ENCODE results near the gene NCKAP1. TPM values are rescaled to one million over a fixed set of nuclear protein-coding genes. Genes with fewer than 3 reads are reported as not detected.

The NCKAP1 gene
- total RNA-seq, 1 experiment from 2014 or later, result 76.2 TPM

DNA sequence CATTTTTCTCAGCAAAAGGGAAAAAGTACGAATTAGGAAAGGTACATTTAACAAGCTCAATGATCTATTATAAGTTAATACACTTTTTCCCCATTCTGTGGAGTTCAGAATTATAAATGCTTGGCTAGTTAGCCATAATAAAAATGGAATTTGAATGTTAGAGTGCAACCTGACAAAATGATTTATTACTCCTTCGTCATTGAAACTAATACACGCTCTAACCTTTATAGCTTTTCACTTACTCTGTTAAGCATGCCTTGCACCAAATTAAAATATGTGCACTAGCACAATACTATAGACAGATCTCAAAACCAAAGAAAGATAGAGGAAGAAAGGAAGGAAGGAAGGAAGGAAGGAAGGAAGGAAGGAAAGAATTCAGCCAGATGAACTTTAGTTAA, 125.7 kb downstream of the NCKAP1 start:
- Histone ChIP-seq H3K36me3 (ENCODE audit: low read depth, low read length) (peaks cover 10% of the 10 kb centered on the region; the same call in 1 of the 2 replicates), H3K79me2 (ENCODE audit: low read length) (no peaks in the 10 kb centered on the region), H3F3A (ENCODE audit: low read length, unreplicated experiment) (no peaks in the 10 kb centered on the region), H2AFZ (ENCODE audit: low read length) (no peak overlapping the region), H3K27ac (ENCODE audit: low read length) (no peak overlapping the region), H3K4me3 (ENCODE audit: low read length) (no peak overlapping the region), H3K4me2 (ENCODE audit: low read length) (no peak overlapping the region), H3K9me2 (replicated peaks; ENCODE audit: low read length) (no peaks in the 10 kb centered on the region), H3K4me1 (ENCODE audit: insufficient read depth, low read length) (peaks cover 18% of the 10 kb centered on the region), H3K9ac (ENCODE audit: low read length) (no peak overlapping the region), H3K9me3 (ENCODE audit: low read length) (no peaks in the 10 kb centered on the region), H4K20me1 (ENCODE audit: low read length) (no peaks in the 10 kb centered on the region), H3K27me3 (ENCODE audit: low read length) (no peaks in the 10 kb centered on the region)
- CTCF ChIA-PET, result no interaction called here
- BruUV-seq (replicated peaks), result no TSS peak
- DNase-seq, result no peak
- POLR2A ChIA-PET (ENCODE audit: unreplicated experiment), result no interaction called here
- TF ChIP-seq CTCF (conservative IDR thresholded peaks at IDR 0.05; ENCODE audit: low read depth, low read length), result no peak
- TF ChIP-seq EZH2phosphoT487 (IDR thresholded peaks at IDR 0.05; ENCODE audit: borderline replicate concordance, low read length), result no peak
- TF ChIP-seq EZH2 (IDR thresholded peaks at IDR 0.05; ENCODE audit: low read length, unreplicated experiment), result no peak
- ATAC-seq, result no peak
- intact Hi-C loops (cut with micrococcal nuclease), result no loop called here

DNA sequence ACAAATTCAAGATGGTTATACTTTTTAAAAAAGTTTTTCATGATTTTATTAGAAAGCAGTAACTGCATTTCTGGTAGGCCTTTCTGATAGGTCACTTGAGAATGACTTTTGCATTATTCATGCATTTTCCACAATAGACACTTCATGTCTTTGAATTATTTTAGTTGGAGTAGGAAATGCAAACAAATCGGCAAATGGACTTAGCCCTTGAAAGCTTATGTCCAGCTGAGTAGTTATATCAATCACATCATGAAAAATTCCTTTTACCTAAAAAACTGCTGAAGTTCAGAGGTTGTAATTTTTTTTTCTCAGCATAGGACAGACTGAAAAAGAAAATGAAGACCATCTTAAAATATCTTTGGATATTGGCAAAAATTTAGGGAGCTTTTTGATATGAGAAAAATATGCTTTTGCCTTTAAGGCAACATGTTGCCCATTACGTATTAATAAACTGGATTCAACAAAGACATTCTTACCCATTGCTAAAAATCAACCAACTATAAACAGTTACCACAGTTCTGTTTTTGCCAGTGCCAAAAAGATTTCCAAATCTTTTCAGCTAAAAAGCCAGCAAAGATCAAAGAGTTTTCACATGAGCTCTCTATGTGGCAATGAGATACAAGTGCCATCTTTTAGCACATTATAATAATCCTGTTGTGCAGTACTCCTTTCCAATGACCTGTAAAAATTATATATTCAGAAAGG, 126.3 kb downstream of the NCKAP1 start:
- BruUV-seq (replicated peaks), result no TSS peak
- ATAC-seq (no peak), DNase-seq (no peak)
- no peaks in the 10 kb centered on the region for H3K9me3 ChIP-seq (ENCODE audit: low read length)
- no peak overlapping the region for H3K27ac ChIP-seq (ENCODE audit: low read length)
- H3K4me1 ChIP-seq (ENCODE audit: insufficient read depth, low read length), result peaks cover 18% of the 10 kb centered on the region
- H4K20me1 ChIP-seq (ENCODE audit: low read length), result no peaks in the 10 kb centered on the region
- H3K9me2 ChIP-seq (replicated peaks; ENCODE audit: low read length), result no peaks in the 10 kb centered on the region
- intact Hi-C loops (cut with micrococcal nuclease), result no loop called here
- H3K79me2 ChIP-seq (ENCODE audit: low read length), result no peaks in the 10 kb centered on the region
- H3F3A ChIP-seq (ENCODE audit: low read length, unreplicated experiment), result no peaks in the 10 kb centered on the region
- H3K27me3 ChIP-seq (ENCODE audit: low read length), result no peaks in the 10 kb centered on the region
- no peak overlapping the region for H3K4me3 ChIP-seq (ENCODE audit: low read length)
- H3K4me2 ChIP-seq (ENCODE audit: low read length), result no peak overlapping the region
- peaks cover 7% of the 10 kb centered on the region; the same call in 1 of the 2 replicates for H3K36me3 ChIP-seq (ENCODE audit: low read depth, low read length)
- TF ChIP-seq CTCF (conservative IDR thresholded peaks at IDR 0.05; ENCODE audit: low read depth, low read length) (no peak), EZH2 (IDR thresholded peaks at IDR 0.05; ENCODE audit: low read length, unreplicated experiment) (no peak), EZH2phosphoT487 (IDR thresholded peaks at IDR 0.05; ENCODE audit: borderline replicate concordance, low read length) (no peak)
- ChIA-PET POLR2A (ENCODE audit: unreplicated experiment) (no interaction called here), CTCF (interaction anchor here (0.6 kb wide), 1 partner anchor 167 kb away, joined by 4 read pairs; no protein-coding TSS in a partner anchor)
- no peak overlapping the region for H2AFZ ChIP-seq (ENCODE audit: low read length)
- no peak overlapping the region for H3K9ac ChIP-seq (ENCODE audit: low read length)

DNA sequence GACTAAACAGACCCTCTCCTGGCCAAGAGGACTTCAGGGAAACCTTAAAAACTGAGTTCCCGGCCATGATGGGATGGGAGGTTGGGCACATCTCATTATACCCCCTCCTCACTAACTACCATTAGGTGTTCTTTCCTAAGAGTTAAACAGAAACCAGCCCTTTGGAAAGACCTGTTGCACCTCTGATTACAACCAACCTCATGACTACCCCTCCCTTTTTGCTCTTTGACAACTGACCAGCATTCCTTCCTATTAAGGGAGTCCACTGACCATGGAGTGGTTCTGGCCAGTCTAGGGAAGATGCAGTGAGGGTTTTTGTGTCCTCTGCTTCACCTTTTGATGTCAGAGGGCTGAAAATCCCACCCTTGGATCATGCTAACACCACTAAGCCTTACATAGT, 127.3 kb downstream of the NCKAP1 start:
- Histone ChIP-seq H3K79me2 (ENCODE audit: low read length) (no peaks in the 10 kb centered on the region), H3K4me1 (ENCODE audit: insufficient read depth, low read length) (peaks cover 12% of the 10 kb centered on the region), H3F3A (ENCODE audit: low read length, unreplicated experiment) (no peaks in the 10 kb centered on the region), H3K27me3 (ENCODE audit: low read length) (no peaks in the 10 kb centered on the region), H3K4me2 (ENCODE audit: low read length) (no peak overlapping the region), H3K9me3 (ENCODE audit: low read length) (no peaks in the 10 kb centered on the region), H2AFZ (ENCODE audit: low read length) (no peak overlapping the region), H3K27ac (ENCODE audit: low read length) (no peak overlapping the region), H3K4me3 (ENCODE audit: low read length) (no peak overlapping the region), H3K9me2 (replicated peaks; ENCODE audit: low read length) (no peaks in the 10 kb centered on the region), H4K20me1 (ENCODE audit: low read length) (no peaks in the 10 kb centered on the region), H3K36me3 (ENCODE audit: low read depth, low read length) (peaks cover 7% of the 10 kb centered on the region; the same call in 1 of the 2 replicates), H3K9ac (ENCODE audit: low read length) (no peak overlapping the region)
- CTCF ChIA-PET, result no interaction called here
- BruUV-seq (replicated peaks), result no TSS peak
- intact Hi-C loops (cut with micrococcal nuclease), result no loop called here
- DNase-seq (no peak), ATAC-seq (no peak)
- TF ChIP-seq CTCF (conservative IDR thresholded peaks at IDR 0.05; ENCODE audit: low read depth, low read length), result no peak
- no peak for TF ChIP-seq EZH2 (IDR thresholded peaks at IDR 0.05; ENCODE audit: low read length, unreplicated experiment)
- no peak for TF ChIP-seq EZH2phosphoT487 (IDR thresholded peaks at IDR 0.05; ENCODE audit: borderline replicate concordance, low read length)
- POLR2A ChIA-PET (ENCODE audit: unreplicated experiment), result no interaction called here
